ENCODE data around the gene LGR6.

Gene LGR6

GRCh38 chr1:202220733-202221132 lies 27.1 kb downstream of the LGR6 start:
- Histone ChIP-seq H4K12ac (ENCODE audit: low read depth, low read length) (no peak overlapping the region), H2BK120ac (ENCODE audit: insufficient read depth, low read length, poor library complexity) (no peak overlapping the region), H3K4me2 (ENCODE audit: low read length) (no peak overlapping the region), H3K79me2 (ENCODE audit: control insufficient read depth, insufficient read depth, low read length, poor library complexity) (no peaks in the 10 kb centered on the region), H3K9me3 (ENCODE audit: insufficient read depth, low read depth, low read length) (no peaks in the 10 kb centered on the region), H3K23ac (ENCODE audit: low read length) (no peak overlapping the region), H3K4me3 (ENCODE audit: low read depth, low read length) (no peak overlapping the region), H2BK5ac (ENCODE audit: low read depth, low read length, poor library complexity) (no peak overlapping the region), H4K91ac (ENCODE audit: low read depth, low read length) (no peak overlapping the region), H3K27me3 (ENCODE audit: insufficient read depth, low read length) (no peaks in the 10 kb centered on the region), H3K4me1 (ENCODE audit: control insufficient read depth in 1 of 2, insufficient read depth in 2 of 2, low read length in 2 of 2) (peaks cover 4 to 8% of the 10 kb centered on the region in 2 experiments), H2AFZ (ENCODE audit: insufficient read depth, low read length, poor library complexity) (no peak overlapping the region), H3K4ac (ENCODE audit: low read depth, low read length) (no peak overlapping the region), H2AK5ac (ENCODE audit: low read length) (no peak overlapping the region), H2BK12ac (ENCODE audit: low read length) (no peak overlapping the region), H4K8ac (ENCODE audit: low read depth, low read length) (no peak overlapping the region), H3K18ac (ENCODE audit: low read length) (no peak overlapping the region), H3K36me3 (ENCODE audit: control insufficient read depth in 1 of 2, insufficient read depth in 2 of 2, low read length in 2 of 2) (no peaks in the 10 kb centered on the region), H3K14ac (ENCODE audit: low read length) (no peak overlapping the region), H3K9ac (ENCODE audit: low read length) (no peak overlapping the region), H3K27ac (ENCODE audit: low read depth, low read length) (no peak overlapping the region), H3K79me1 (ENCODE audit: low read length) (no peaks in the 10 kb centered on the region)
- WGBS (ENCODE audit: extremely low coverage, insufficient coverage, insufficient read length) = no CpG with 5 or more reads among the region's 2 CpGs
- no peak for DNase-seq

GRCh38 chr1:202221911-202222909 lies 28.6 kb downstream of the LGR6 start:
- no peaks in the 10 kb centered on the region for H3K27me3 ChIP-seq (ENCODE audit: insufficient read depth, low read length)
- H2AFZ ChIP-seq (ENCODE audit: insufficient read depth, low read length, poor library complexity) = no peak overlapping the region
- no peak overlapping the region for H4K8ac ChIP-seq (ENCODE audit: low read depth, low read length)
- no peak overlapping the region for H4K12ac ChIP-seq (ENCODE audit: low read depth, low read length)
- H3K23ac ChIP-seq (ENCODE audit: low read length) = no peak overlapping the region
- no peak overlapping the region for H4K91ac ChIP-seq (ENCODE audit: low read depth, low read length)
- H3K14ac ChIP-seq (ENCODE audit: low read length) = no peak overlapping the region
- H2BK12ac ChIP-seq (ENCODE audit: low read length) = no peak overlapping the region
- peaks cover 4 to 8% of the 10 kb centered on the region in 2 experiments for H3K4me1 ChIP-seq (ENCODE audit: control insufficient read depth in 1 of 2, insufficient read depth in 2 of 2, low read length in 2 of 2)
- peak overlapping the region; percentile 43 for H2AK5ac ChIP-seq (ENCODE audit: low read length)
- peak; percentile 39 for DNase-seq
- H3K18ac ChIP-seq (ENCODE audit: low read length) = no peak overlapping the region
- no peak overlapping the region for H2BK120ac ChIP-seq (ENCODE audit: insufficient read depth, low read length, poor library complexity)
- no peaks in the 10 kb centered on the region for H3K36me3 ChIP-seq (ENCODE audit: control insufficient read depth in 1 of 2, insufficient read depth in 2 of 2, low read length in 2 of 2)
- H3K9me3 ChIP-seq (ENCODE audit: insufficient read depth, low read depth, low read length) = no peaks in the 10 kb centered on the region
- H3K4me3 ChIP-seq (ENCODE audit: low read depth, low read length) = no peak overlapping the region
- no peak overlapping the region for H3K9ac ChIP-seq (ENCODE audit: low read length)
- no peak overlapping the region for H2BK5ac ChIP-seq (ENCODE audit: low read depth, low read length, poor library complexity)
- WGBS (ENCODE audit: extremely low coverage, insufficient coverage, insufficient read length) = no CpG with 5 or more reads among the region's 19 CpGs
- no peak overlapping the region for H3K4ac ChIP-seq (ENCODE audit: low read depth, low read length)
- H3K27ac ChIP-seq (ENCODE audit: low read depth, low read length) = no peak overlapping the region
- H3K79me1 ChIP-seq (ENCODE audit: low read length) = no peaks in the 10 kb centered on the region
- H3K4me2 ChIP-seq (ENCODE audit: low read length) = no peak overlapping the region
- no peaks in the 10 kb centered on the region for H3K79me2 ChIP-seq (ENCODE audit: control insufficient read depth, insufficient read depth, low read length, poor library complexity)

- H4K8ac ChIP-seq (ENCODE audit: low read depth, low read length) = no peak overlapping the region
- H3K79me1 ChIP-seq (ENCODE audit: low read length) = no peaks in the 10 kb centered on the region
- no peak overlapping the region for H2AK5ac ChIP-seq (ENCODE audit: low read length)
- no peaks in the 10 kb centered on the region for H3K27me3 ChIP-seq (ENCODE audit: insufficient read depth, low read length)
- no peaks in the 10 kb centered on the region for H3K36me3 ChIP-seq (ENCODE audit: control insufficient read depth in 1 of 2, insufficient read depth in 2 of 2, low read length in 2 of 2)
- no peaks in the 10 kb centered on the region for H3K9me3 ChIP-seq (ENCODE audit: insufficient read depth, low read depth, low read length)
- no peaks in the 10 kb centered on the region for H3K79me2 ChIP-seq (ENCODE audit: control insufficient read depth, insufficient read depth, low read length, poor library complexity)
- H2BK5ac ChIP-seq (ENCODE audit: low read depth, low read length, poor library complexity) = no peak overlapping the region
- H2BK12ac ChIP-seq (ENCODE audit: low read length) = no peak overlapping the region
- H3K4me2 ChIP-seq (ENCODE audit: low read length) = no peak overlapping the region
- H3K14ac ChIP-seq (ENCODE audit: low read length) = no peak overlapping the region
- DNase-seq = no peak
- H2BK120ac ChIP-seq (ENCODE audit: insufficient read depth, low read length, poor library complexity) = no peak overlapping the region
- no peak overlapping the region for H3K27ac ChIP-seq (ENCODE audit: low read depth, low read length)
- no peak overlapping the region for H3K18ac ChIP-seq (ENCODE audit: low read length)
- H3K4me1 ChIP-seq (ENCODE audit: control insufficient read depth in 1 of 2, insufficient read depth in 2 of 2, low read length in 2 of 2) = peaks cover 4 to 8% of the 10 kb centered on the region in 2 experiments
- H3K4ac ChIP-seq (ENCODE audit: low read depth, low read length) = no peak overlapping the region
- H2AFZ ChIP-seq (ENCODE audit: insufficient read depth, low read length, poor library complexity) = no peak overlapping the region
- no peak overlapping the region for H3K23ac ChIP-seq (ENCODE audit: low read length)
- no CpG with 5 or more reads among the region's 7 CpGs for WGBS (ENCODE audit: extremely low coverage, insufficient coverage, insufficient read length)
- H4K91ac ChIP-seq (ENCODE audit: low read depth, low read length) = no peak overlapping the region
- no peak overlapping the region for H3K9ac ChIP-seq (ENCODE audit: low read length)
- no peak overlapping the region for H3K4me3 ChIP-seq (ENCODE audit: low read depth, low read length)
- no peak overlapping the region for H4K12ac ChIP-seq (ENCODE audit: low read depth, low read length)
Measured at GRCh38 chr1:202223121-202223860, 29.7 kb downstream of the LGR6 start.

GRCh38 chr1:202224453-202224852 lies 30.9 kb downstream of the LGR6 start:
- H3K4me2 ChIP-seq (ENCODE audit: low read length) = no peak overlapping the region
- no peak overlapping the region for H3K4ac ChIP-seq (ENCODE audit: low read depth, low read length)
- no peak overlapping the region for H3K9ac ChIP-seq (ENCODE audit: low read length)
- H3K4me3 ChIP-seq (ENCODE audit: low read depth, low read length) = no peak overlapping the region
- no peak overlapping the region for H2BK12ac ChIP-seq (ENCODE audit: low read length)
- no peak overlapping the region for H4K91ac ChIP-seq (ENCODE audit: low read depth, low read length)
- DNase-seq = no peak
- no peak overlapping the region for H3K27ac ChIP-seq (ENCODE audit: low read depth, low read length)
- H2BK5ac ChIP-seq (ENCODE audit: low read depth, low read length, poor library complexity) = no peak overlapping the region
- H2BK120ac ChIP-seq (ENCODE audit: insufficient read depth, low read length, poor library complexity) = no peak overlapping the region
- H3K79me2 ChIP-seq (ENCODE audit: control insufficient read depth, insufficient read depth, low read length, poor library complexity) = no peaks in the 10 kb centered on the region
- H3K14ac ChIP-seq (ENCODE audit: low read length) = no peak overlapping the region
- H3K9me3 ChIP-seq (ENCODE audit: insufficient read depth, low read depth, low read length) = no peaks in the 10 kb centered on the region
- peaks cover 4 to 8% of the 10 kb centered on the region in 2 experiments for H3K4me1 ChIP-seq (ENCODE audit: control insufficient read depth in 1 of 2, insufficient read depth in 2 of 2, low read length in 2 of 2)
- no peak overlapping the region for H3K23ac ChIP-seq (ENCODE audit: low read length)
- no peaks in the 10 kb centered on the region for H3K36me3 ChIP-seq (ENCODE audit: control insufficient read depth in 1 of 2, insufficient read depth in 2 of 2, low read length in 2 of 2)
- H3K79me1 ChIP-seq (ENCODE audit: low read length) = no peaks in the 10 kb centered on the region
- H2AFZ ChIP-seq (ENCODE audit: insufficient read depth, low read length, poor library complexity) = no peak overlapping the region
- no peaks in the 10 kb centered on the region for H3K27me3 ChIP-seq (ENCODE audit: insufficient read depth, low read length)
- H2AK5ac ChIP-seq (ENCODE audit: low read length) = no peak overlapping the region
- WGBS (ENCODE audit: extremely low coverage, insufficient coverage, insufficient read length) = no CpG with 5 or more reads among the region's 8 CpGs
- no peak overlapping the region for H3K18ac ChIP-seq (ENCODE audit: low read length)
- H4K8ac ChIP-seq (ENCODE audit: low read depth, low read length) = no peak overlapping the region
- H4K12ac ChIP-seq (ENCODE audit: low read depth, low read length) = no peak overlapping the region

Data from trophoblast cell (in vitro differentiated cells and primary cell).